ENCODE results near the gene ARMC7. TPM values are rescaled to one million over a fixed set of nuclear protein-coding genes. Genes with fewer than 3 reads are reported as not detected.

Gene ARMC7
- total and polyA plus RNA-seq, 2 of the 13 experiments (the other 11 are each of a cell fraction or from before 2014, with no cell fraction given): 3.9 to 4.2 TPM

DNA sequence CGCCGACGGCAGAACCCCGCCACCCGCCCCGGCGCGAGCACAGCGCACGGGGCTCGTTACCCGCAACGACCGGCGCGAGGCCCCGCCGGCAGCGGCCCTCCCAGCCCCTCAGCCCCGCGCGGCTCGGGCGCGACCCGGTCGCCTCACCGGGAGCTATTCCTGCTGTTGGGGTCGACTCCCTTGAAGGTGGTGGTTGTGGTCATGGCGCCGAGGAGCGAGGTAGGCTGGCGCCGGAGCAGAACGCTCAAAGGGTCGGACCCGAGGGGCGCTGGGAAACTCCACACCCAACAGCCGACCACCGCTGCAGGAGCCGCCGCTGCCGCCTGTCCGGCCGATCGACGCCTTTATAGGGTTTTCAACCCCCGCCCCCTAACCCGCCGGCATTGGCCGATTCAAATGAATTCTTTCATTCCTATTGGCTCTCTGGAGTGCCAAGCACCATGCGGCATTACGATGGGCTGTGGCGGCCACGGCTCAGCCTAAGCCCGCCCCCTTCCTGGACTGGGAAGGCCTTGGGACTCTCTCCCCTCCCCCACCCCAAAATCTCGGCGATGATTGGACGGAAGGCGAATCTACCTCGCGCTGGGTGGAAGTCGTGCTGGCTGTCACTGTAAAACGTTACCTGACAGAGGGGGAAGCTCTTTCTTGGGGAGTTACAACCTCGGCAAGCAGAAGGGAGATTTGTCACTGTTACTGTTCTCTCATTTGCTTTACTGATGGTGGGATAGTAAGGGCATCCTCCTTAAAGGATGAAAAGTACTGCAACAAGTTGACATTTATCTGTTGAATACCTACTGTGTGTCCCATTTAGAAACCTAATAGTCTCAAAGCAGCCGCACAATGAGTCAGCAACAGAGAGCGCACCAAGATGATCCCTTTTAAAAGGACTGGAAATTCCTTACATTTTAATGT is 44.7 kb downstream of the ARMC7 start, which contains the start of gene JPT1 (continued):
- TF ChIP-seq, protein P1, sequence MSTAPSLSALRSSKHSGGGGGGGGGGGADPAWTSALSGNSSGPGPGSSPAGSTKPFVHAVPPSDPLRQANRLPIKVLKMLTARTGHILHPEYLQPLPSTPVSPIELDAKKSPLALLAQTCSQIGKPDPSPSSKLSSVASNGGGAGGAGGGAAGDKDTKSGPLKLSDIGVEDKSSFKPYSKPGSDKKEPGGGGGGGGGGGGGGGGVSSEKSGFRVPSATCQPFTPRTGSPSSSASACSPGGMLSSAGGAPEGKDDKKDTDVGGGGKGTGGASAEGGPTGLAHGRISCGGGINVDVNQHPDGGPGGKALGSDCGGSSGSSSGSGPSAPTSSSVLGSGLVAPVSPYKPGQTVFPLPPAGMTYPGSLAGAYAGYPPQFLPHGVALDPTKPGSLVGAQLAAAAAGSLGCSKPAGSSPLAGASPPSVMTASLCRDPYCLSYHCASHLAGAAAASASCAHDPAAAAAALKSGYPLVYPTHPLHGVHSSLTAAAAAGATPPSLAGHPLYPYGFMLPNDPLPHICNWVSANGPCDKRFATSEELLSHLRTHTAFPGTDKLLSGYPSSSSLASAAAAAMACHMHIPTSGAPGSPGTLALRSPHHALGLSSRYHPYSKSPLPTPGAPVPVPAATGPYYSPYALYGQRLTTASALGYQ (CRISPR knock-in tag; IDR thresholded peaks at IDR 0.05): peak; percentile 33; the same call in 1 of the 2 replicates
- TF ChIP-seq, protein P2, sequence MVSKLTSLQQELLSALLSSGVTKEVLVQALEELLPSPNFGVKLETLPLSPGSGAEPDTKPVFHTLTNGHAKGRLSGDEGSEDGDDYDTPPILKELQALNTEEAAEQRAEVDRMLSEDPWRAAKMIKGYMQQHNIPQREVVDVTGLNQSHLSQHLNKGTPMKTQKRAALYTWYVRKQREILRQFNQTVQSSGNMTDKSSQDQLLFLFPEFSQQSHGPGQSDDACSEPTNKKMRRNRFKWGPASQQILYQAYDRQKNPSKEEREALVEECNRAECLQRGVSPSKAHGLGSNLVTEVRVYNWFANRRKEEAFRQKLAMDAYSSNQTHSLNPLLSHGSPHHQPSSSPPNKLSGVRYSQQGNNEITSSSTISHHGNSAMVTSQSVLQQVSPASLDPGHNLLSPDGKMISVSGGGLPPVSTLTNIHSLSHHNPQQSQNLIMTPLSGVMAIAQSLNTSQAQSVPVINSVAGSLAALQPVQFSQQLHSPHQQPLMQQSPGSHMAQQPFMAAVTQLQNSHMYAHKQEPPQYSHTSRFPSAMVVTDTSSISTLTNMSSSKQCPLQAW (CRISPR knock-in tag; IDR thresholded peaks at IDR 0.05): peak; percentile 72; the same call in 1 of the 2 replicates
- TF ChIP-seq ZSCAN25 (CRISPR knock-in tag; IDR thresholded peaks at IDR 0.05) (peak; percentile 81; the same call in 1 of the 2 replicates), MEIS1 (CRISPR knock-in tag; IDR thresholded peaks at IDR 0.05; ENCODE audit: borderline replicate concordance) (peak; percentile 84), ZNF317 (CRISPR knock-in tag; IDR thresholded peaks at IDR 0.05) (peak; percentile 84), NFKBIZ (CRISPR knock-in tag; IDR thresholded peaks at IDR 0.05) (0 out of 2 replicates have a peak, but pooled peaks have one; percentile 55), FOXA3 (CRISPR knock-in tag; IDR thresholded peaks at IDR 0.05) (peak; percentile 50), ZNF564 (CRISPR knock-in tag; IDR thresholded peaks at IDR 0.05) (no peak), ZNF232 (CRISPR knock-in tag; IDR thresholded peaks at IDR 0.05; ENCODE audit: borderline replicate concordance) (peak; percentile 47; the same call in 1 of the 2 replicates), NFE2L2 (IDR thresholded peaks at IDR 0.05; ENCODE audit: low read length) (no peak), MAZ (IDR thresholded peaks at IDR 0.05; ENCODE audit: borderline replicate concordance, low read depth, low read length) (peak; percentile 65; the same call in 1 of the 2 replicates), MAZ (CRISPR knock-in tag; IDR thresholded peaks at IDR 0.05; ENCODE audit: low read depth) (peak; percentile 89), SIN3A (IDR thresholded peaks at IDR 0.05; ENCODE audit: borderline replicate concordance, low read depth, low read length) (peak; percentile 90; the same call in 1 of the 2 replicates), ZNF773 (CRISPR knock-in tag; IDR thresholded peaks at IDR 0.05; ENCODE audit: borderline replicate concordance) (no peak), HNRNPK (IDR thresholded peaks at IDR 0.05; ENCODE audit: low read depth, low read length, poor library complexity, severe bottlenecking) (peak; percentile 79), PCBP2 (optimal IDR thresholded peaks at IDR 0.05; ENCODE audit: low read depth, low read length, poor library complexity, severe bottlenecking) (no peak), SP4 (CRISPR knock-in tag; IDR thresholded peaks at IDR 0.05) (peak; percentile 86), SAFB2 (CRISPR knock-in tag; IDR thresholded peaks at IDR 0.05; ENCODE audit: borderline replicate concordance, low read depth) (peak; percentile 78; the same call in 1 of the 2 replicates), NR2F6 (IDR thresholded peaks at IDR 0.05) (no peak; the same call in 1 of the 2 replicates), NR2F6 (CRISPR knock-in tag; IDR thresholded peaks at IDR 0.05) (peak; percentile 54; the same call in 1 of the 2 replicates), POLR2A (IDR thresholded peaks at IDR 0.05; ENCODE audit: insufficient read depth in 1 of 2, low read depth in 2 of 2, low read length in 2 of 2) (peak; percentile 100)
- TF ChIP-seq, protein P3, sequence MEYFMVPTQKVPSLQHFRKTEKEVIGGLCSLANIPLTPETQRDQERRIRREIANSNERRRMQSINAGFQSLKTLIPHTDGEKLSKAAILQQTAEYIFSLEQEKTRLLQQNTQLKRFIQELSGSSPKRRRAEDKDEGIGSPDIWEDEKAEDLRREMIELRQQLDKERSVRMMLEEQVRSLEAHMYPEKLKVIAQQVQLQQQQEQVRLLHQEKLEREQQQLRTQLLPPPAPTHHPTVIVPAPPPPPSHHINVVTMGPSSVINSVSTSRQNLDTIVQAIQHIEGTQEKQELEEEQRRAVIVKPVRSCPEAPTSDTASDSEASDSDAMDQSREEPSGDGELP (IDR thresholded peaks at IDR 0.05; ENCODE audit: borderline replicate concordance, low read depth): no peak; the same call in 1 of the 2 replicates
- TF ChIP-seq, protein P4, sequence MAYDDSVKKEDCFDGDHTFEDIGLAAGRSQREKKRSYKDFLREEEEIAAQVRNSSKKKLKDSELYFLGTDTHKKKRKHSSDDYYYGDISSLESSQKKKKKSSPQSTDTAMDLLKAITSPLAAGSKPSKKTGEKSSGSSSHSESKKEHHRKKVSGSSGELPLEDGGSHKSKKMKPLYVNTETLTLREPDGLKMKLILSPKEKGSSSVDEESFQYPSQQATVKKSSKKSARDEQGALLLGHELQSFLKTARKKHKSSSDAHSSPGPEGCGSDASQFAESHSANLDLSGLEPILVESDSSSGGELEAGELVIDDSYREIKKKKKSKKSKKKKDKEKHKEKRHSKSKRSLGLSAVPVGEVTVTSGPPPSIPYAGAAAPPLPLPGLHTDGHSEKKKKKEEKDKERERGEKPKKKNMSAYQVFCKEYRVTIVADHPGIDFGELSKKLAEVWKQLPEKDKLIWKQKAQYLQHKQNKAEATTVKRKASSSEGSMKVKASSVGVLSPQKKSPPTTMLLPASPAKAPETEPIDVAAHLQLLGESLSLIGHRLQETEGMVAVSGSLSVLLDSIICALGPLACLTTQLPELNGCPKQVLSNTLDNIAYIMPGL (CRISPR knock-in tag; IDR thresholded peaks at IDR 0.05; ENCODE audit: borderline replicate concordance in 1 of 2, low read depth in 1 of 2): peak in 1 of 2 experiments; percentile 77; a peak in 3 of 4 replicates
